Astrocyte (in vitro differentiated cells and primary cell): ENCODE measurements around the gene CTNNA3. TPM values are rescaled to one million over a fixed set of nuclear protein-coding genes. Genes with fewer than 3 reads are reported as not detected.

Source experiments
- DNase-seq: peaks from one replicate; pipeline ENCODE4 v3.0.0-alpha.2; 2010; ENCODE audit warnings: low read depth
- FAIRE-seq: peaks from 2 replicates; lab custom pipeline; 2011; peaks lifted over from hg19 to GRCh38; lab: Jason Lieb, UNC
- H2AFZ ChIP-seq: 2 replicates; pipeline ENCODE4 v1.6.0; 2012; ENCODE audit warnings: low read depth, low read length, inconsistent platforms
- H3K27ac ChIP-seq: 2 replicates; pipeline ENCODE4 v1.5.1; 2011; ENCODE audit warnings: low read depth, low read length, inconsistent platforms
- H3K27me3 ChIP-seq: 2 replicates; pipeline ENCODE4 v1.6.0; 2011; ENCODE audit warnings: low read length, inconsistent platforms; ENCODE audit not compliant: insufficient read depth
- H3K36me3 ChIP-seq: 2 replicates; pipeline ENCODE4 v1.5.1; 2011; ENCODE audit warnings: low read length, inconsistent platforms; ENCODE audit not compliant: insufficient read depth
- H3K4me1 ChIP-seq: 2 replicates; pipeline ENCODE4 v1.5.1; 2011; ENCODE audit warnings: low read length, inconsistent platforms; ENCODE audit not compliant: insufficient read depth
- H3K4me2 ChIP-seq: 2 replicates; pipeline ENCODE4 v1.6.0; 2012; ENCODE audit warnings: low read length, inconsistent platforms
- H3K4me3 ChIP-seq: 2 replicates; pipeline ENCODE4 v1.5.1; 2011; ENCODE audit warnings: low read depth, mild to moderate bottlenecking, low read length, inconsistent platforms; ENCODE audit not compliant: insufficient read depth
- H3K79me2 ChIP-seq: 2 replicates; pipeline ENCODE4 v1.6.0; 2012; ENCODE audit warnings: mild to moderate bottlenecking, low read length, inconsistent platforms; ENCODE audit not compliant: insufficient read depth
- H3K9ac ChIP-seq: 2 replicates; pipeline ENCODE4 v1.6.0; 2012; ENCODE audit warnings: mild to moderate bottlenecking, low read length, inconsistent platforms
- H3K9me3 ChIP-seq: 2 replicates; pipeline ENCODE4 v1.5.1; 2012; ENCODE audit warnings: low read depth, mild to moderate bottlenecking, low read length, inconsistent platforms; ENCODE audit not compliant: insufficient read depth
- H4K20me1 ChIP-seq: 2 replicates; pipeline ENCODE4 v1.6.0; 2012; ENCODE audit warnings: low read length, inconsistent platforms; ENCODE audit not compliant: insufficient read depth
- H3K27ac Mint-ChIP-seq: one replicate; pipeline ENCODE4 v1.8.0; 2021; ENCODE audit warnings: mild to moderate bottlenecking, mixed read lengths; ENCODE audit not compliant: unreplicated experiment
- H3K27me3 Mint-ChIP-seq: one replicate; pipeline ENCODE4 v1.8.0; 2021; ENCODE audit warnings: low read depth, mixed read lengths; ENCODE audit not compliant: unreplicated experiment
- H3K36me3 Mint-ChIP-seq: one replicate; pipeline ENCODE4 v1.8.0; 2021; ENCODE audit warnings: low read depth, mixed read lengths; ENCODE audit not compliant: unreplicated experiment
- H3K4me1 Mint-ChIP-seq: one replicate; pipeline ENCODE4 v1.8.0; 2021; ENCODE audit warnings: low read depth, mixed read lengths; ENCODE audit not compliant: unreplicated experiment
- H3K4me3 Mint-ChIP-seq: one replicate; pipeline ENCODE4 v1.8.0; 2021; ENCODE audit warnings: mild to moderate bottlenecking, moderate library complexity, mixed read lengths; ENCODE audit not compliant: unreplicated experiment
- H3K9me3 Mint-ChIP-seq: one replicate; pipeline ENCODE4 v1.8.0; 2021; ENCODE audit warnings: mild to moderate bottlenecking, mixed read lengths; ENCODE audit not compliant: unreplicated experiment
- EZH2 ChIP-seq: IDR thresholded peaks from 2 replicates; pipeline ENCODE4 v1.6.1; 2012; ENCODE audit warnings: mild to moderate bottlenecking, low read length, inconsistent platforms; ENCODE audit not compliant: insufficient read depth
- total RNA-seq: library from RNA; stranded (reverse); gene quantifications from 2 replicates; pipeline ENCODE4 v1.2.1, GENCODE V29; 2021
- TF ChIP-seq, protein P1 (sequence below): IDR thresholded peaks from 2 replicates; pipeline ENCODE4 v1.5.1; 2011; ENCODE audit warnings: low read depth, mild to moderate bottlenecking, inconsistent platforms, low read length, moderate library complexity; ENCODE audit not compliant: insufficient read depth

The CTNNA3 gene
- total RNA-seq, 1 donor from 2014 or later = 0.73 TPM

DNA sequence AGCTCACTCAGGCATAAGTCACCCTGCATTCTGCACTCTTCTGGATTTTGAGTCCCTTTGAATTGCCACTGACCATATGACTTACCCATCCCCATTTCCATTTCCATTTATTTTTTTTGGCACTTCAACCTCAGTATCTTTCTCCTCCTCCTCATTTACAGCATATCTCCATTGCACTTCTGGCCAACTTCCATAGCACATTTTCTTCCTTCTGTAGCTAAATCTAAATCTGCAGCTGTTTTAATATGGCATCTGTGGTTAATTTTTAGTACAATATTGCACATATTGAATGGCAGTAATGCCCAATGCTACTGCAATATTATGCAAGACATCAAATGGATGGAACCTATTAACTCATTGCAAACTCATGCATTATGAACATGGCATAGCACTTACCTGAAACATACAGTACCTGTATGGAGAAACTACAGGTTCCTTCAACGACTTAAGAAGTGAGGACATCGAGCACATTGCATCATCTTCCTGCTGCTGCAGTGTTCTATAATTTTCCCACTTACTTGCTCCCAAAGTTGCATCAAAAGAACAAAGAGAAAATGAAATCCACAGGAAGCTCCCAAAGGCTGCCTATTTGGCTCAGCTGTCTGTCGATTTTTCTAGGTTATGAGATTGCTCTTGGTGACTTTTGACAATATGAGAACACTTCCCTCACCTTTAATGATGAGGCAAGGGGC lies 714.5 kb downstream of the CTNNA3 start:
- H3K27me3 ChIP-seq = no peaks in the 10 kb centered on the region
- FAIRE-seq = no peak
- Mint-ChIP-seq H3K36me3 (no peaks in the 10 kb centered on the region), H3K27me3 (no peaks in the 10 kb centered on the region), H3K27ac (no peak overlapping the region), H3K9me3 (no peaks in the 10 kb centered on the region), H3K4me3 (no peak overlapping the region), H3K4me1 (no peaks in the 10 kb centered on the region)
- no peaks in the 10 kb centered on the region for H3K36me3 ChIP-seq
- no peak for DNase-seq
- no peak overlapping the region for H3K4me2 ChIP-seq
- no peaks in the 10 kb centered on the region for H4K20me1 ChIP-seq
- H3K9ac ChIP-seq = no peak overlapping the region
- no peaks in the 10 kb centered on the region for H3K9me3 ChIP-seq
- no peaks in the 10 kb centered on the region for H3K79me2 ChIP-seq
- no peaks in the 10 kb centered on the region for H3K4me1 ChIP-seq
- no peak overlapping the region for H3K4me3 ChIP-seq
- no peak for TF ChIP-seq EZH2
- TF ChIP-seq, protein P1, sequence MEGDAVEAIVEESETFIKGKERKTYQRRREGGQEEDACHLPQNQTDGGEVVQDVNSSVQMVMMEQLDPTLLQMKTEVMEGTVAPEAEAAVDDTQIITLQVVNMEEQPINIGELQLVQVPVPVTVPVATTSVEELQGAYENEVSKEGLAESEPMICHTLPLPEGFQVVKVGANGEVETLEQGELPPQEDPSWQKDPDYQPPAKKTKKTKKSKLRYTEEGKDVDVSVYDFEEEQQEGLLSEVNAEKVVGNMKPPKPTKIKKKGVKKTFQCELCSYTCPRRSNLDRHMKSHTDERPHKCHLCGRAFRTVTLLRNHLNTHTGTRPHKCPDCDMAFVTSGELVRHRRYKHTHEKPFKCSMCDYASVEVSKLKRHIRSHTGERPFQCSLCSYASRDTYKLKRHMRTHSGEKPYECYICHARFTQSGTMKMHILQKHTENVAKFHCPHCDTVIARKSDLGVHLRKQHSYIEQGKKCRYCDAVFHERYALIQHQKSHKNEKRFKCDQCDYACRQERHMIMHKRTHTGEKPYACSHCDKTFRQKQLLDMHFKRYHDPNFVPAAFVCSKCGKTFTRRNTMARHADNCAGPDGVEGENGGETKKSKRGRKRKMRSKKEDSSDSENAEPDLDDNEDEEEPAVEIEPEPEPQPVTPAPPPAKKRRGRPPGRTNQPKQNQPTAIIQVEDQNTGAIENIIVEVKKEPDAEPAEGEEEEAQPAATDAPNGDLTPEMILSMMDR = no peak
- H2AFZ ChIP-seq = no peak overlapping the region
- H3K27ac ChIP-seq = no peak overlapping the region

DNA sequence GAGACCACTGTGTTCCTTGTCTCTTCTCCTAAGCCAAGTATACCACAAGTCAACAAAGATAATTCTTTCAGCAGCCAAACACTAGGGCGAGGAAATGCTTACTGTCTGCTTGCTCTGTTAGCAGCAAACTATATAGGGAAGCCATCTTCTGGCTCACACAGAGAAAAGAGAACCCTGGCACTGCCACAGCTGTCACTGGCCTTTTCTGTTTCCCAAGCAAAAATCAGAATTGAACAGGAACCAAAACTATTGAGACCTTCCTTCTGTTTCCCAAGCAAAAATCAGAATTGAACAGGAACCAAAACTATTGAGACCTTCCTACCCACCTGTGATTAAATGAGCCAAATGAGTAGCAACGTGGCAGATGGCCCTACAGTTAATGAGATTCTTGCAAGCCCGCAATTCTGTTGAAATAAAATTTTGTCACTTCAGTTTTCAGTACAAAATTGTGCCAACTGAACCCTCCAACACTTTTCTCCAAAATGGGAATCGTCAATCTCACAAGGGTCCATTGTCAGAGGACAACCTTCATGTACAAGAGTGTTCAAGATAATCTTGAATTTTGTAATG lies 715.7 kb downstream of the CTNNA3 start:
- H3K4me1 ChIP-seq = no peaks in the 10 kb centered on the region
- H3K9me3 ChIP-seq = no peaks in the 10 kb centered on the region
- Mint-ChIP-seq H3K4me3 (no peak overlapping the region), H3K27me3 (no peaks in the 10 kb centered on the region), H3K9me3 (no peaks in the 10 kb centered on the region), H3K4me1 (no peaks in the 10 kb centered on the region), H3K36me3 (no peaks in the 10 kb centered on the region), H3K27ac (no peak overlapping the region)
- H4K20me1 ChIP-seq = no peaks in the 10 kb centered on the region
- DNase-seq (no peak), FAIRE-seq (no peak)
- H3K4me2 ChIP-seq = no peak overlapping the region
- no peak overlapping the region for H3K9ac ChIP-seq
- no peaks in the 10 kb centered on the region for H3K36me3 ChIP-seq
- H2AFZ ChIP-seq = no peak overlapping the region
- H3K79me2 ChIP-seq = no peaks in the 10 kb centered on the region
- TF ChIP-seq, protein P1 = no peak
- no peak for TF ChIP-seq EZH2
- H3K4me3 ChIP-seq = no peak overlapping the region
- no peak overlapping the region for H3K27ac ChIP-seq
- no peaks in the 10 kb centered on the region for H3K27me3 ChIP-seq

DNA sequence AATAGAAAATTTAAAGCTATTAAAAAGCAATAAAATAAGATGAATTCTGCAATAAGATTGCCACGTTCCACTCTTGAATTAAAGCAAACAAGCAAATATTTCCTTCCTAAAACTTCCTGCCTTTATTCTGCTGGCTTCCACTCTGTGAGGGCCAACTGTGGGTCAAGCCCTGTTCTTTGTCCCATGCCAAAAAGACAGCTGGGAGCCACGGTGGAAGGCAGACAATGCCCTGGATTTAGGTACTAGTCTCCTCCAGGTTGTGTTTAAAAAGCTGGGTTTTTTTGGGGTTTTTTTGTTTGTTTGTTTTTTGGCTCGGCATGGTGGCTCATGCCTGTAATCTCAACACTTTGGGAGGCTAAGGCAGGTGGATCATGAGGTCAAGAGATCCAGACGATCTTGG lies 731.0 kb downstream of the CTNNA3 start:
- H4K20me1 ChIP-seq = no peaks in the 10 kb centered on the region
- H3K79me2 ChIP-seq = no peaks in the 10 kb centered on the region
- Mint-ChIP-seq H3K9me3 (peaks cover 4% of the 10 kb centered on the region), H3K27ac (no peak overlapping the region), H3K4me3 (no peak overlapping the region), H3K36me3 (no peaks in the 10 kb centered on the region), H3K4me1 (no peaks in the 10 kb centered on the region), H3K27me3 (no peaks in the 10 kb centered on the region)
- no peak overlapping the region for H3K27ac ChIP-seq
- H2AFZ ChIP-seq = no peak overlapping the region
- no peak for FAIRE-seq
- no peak overlapping the region for H3K9ac ChIP-seq
- no peaks in the 10 kb centered on the region for H3K9me3 ChIP-seq
- DNase-seq = no peak
- H3K27me3 ChIP-seq = no peaks in the 10 kb centered on the region
- no peak overlapping the region for H3K4me2 ChIP-seq
- TF ChIP-seq, protein P1 = no peak
- no peak for TF ChIP-seq EZH2
- H3K4me1 ChIP-seq = no peaks in the 10 kb centered on the region
- no peak overlapping the region for H3K4me3 ChIP-seq
- no peaks in the 10 kb centered on the region for H3K36me3 ChIP-seq
